B cell (primary cell): ENCODE data around the gene TUBA4A. TPM values are rescaled to one million over a fixed set of nuclear protein-coding genes. Genes with fewer than 3 reads are reported as not detected.
A peak's percentile ranks its signal among the peaks of the same experiment; 100 is the strongest.

Source experiments
- ATAC-seq: fragments of 200-7000 bp; cut with Tn5 transposase; one replicate; pipeline ENCODE4 v1.10.0; 2021; ENCODE audit warnings: low read depth, mild to moderate bottlenecking, moderate number of reproducible peaks, moderate library complexity
- CTCF ChIA-PET: fragments of 350-600 bp; sonication (Branson Sonifier 250); formaldehyde crosslinking; loops from one replicate; lab custom pipeline; 2021; ENCODE audit warnings: antibody characterized with exemption, inconsistent platforms; lab: Charles Lee
- POLR2A ChIA-PET: fragments of 350-600 bp; sonication (Branson Sonifier 250); formaldehyde crosslinking; loops from one replicate; lab custom pipeline; 2021; ENCODE audit warnings: antibody characterized with exemption; lab: Charles Lee
- DNase-seq: peaks from one replicate; pipeline ENCODE4 v3.0.0; 2013
- H2AFZ ChIP-seq: 2 replicates; pipeline ENCODE4 v1.6.1; 2012; ENCODE audit warnings: mild to moderate bottlenecking, low read depth, low read length; ENCODE audit not compliant: insufficient read depth, poor library complexity, severe bottlenecking
- H3K27ac ChIP-seq, 2 donors: 1 replicate in 1 of 2; 2 replicates in 1 of 2; pipeline ENCODE4 v1.5.1; 2012 to 2013; ENCODE audit warnings: low read length in 2 of 2, mild to moderate bottlenecking in 2 of 2, moderate library complexity in 1 of 2
- H3K27me3 ChIP-seq, 4 experiments: fragments of 200-600 bp in 1 of 4; sonication (generic) in 1 of 4; replicated peaks in 1 of 4; 1 replicate in 2 of 4; 2 replicates in 2 of 4; pipeline versions ENCODE4 v1.6.1 to v1.7.0; 2013 to 2016; ENCODE audit warnings: low read length in 3 of 4, mild to moderate bottlenecking in 2 of 4, mixed read lengths in 1 of 4, moderate library complexity in 1 of 4; ENCODE audit not compliant: insufficient read depth in 4 of 4, control insufficient read depth in 3 of 4; ENCODE audit errors: control extremely low read depth in 1 of 4
- H3K36me3 ChIP-seq, 2 experiments: replicated peaks in 1 of 2; 1 replicate in 1 of 2; 2 replicates in 1 of 2; pipeline versions ENCODE4 v1.6.1 to v1.7.1; 2013; ENCODE audit warnings: low read length in 1 of 2; ENCODE audit not compliant: insufficient read depth in 2 of 2, control insufficient read depth in 1 of 2; ENCODE audit errors: control extremely low read depth in 1 of 2, extremely low read depth in 1 of 2
- H3K4me1 ChIP-seq, 2 donors: fragments of 200-600 bp in 1 of 2; sonication (generic) in 1 of 2; 1 replicate in 1 of 2; 2 replicates in 1 of 2; pipeline versions ENCODE4 v1.5.1 to v1.6.1; 2013 to 2017; ENCODE audit warnings: low read length in 2 of 2; ENCODE audit not compliant: control insufficient read depth in 2 of 2, insufficient read depth in 2 of 2
- H3K4me2 ChIP-seq: replicated peaks from 2 replicates; pipeline ENCODE3; 2012; ENCODE audit warnings: mild to moderate bottlenecking, low read depth, low read length; ENCODE audit not compliant: poor library complexity, severe bottlenecking
- H3K4me3 ChIP-seq, 5 experiments: fragments of 200-600 bp in 1 of 5; sonication (generic) in 1 of 5; 1 replicate in 3 of 5; 2 replicates in 2 of 5; pipeline versions ENCODE4 v1.5.1 to v1.7.0; 2011 to 2016; ENCODE audit warnings: low read length in 4 of 5, mild to moderate bottlenecking in 4 of 5, low read depth in 2 of 5, control low read depth in 1 of 5, moderate library complexity in 1 of 5; ENCODE audit not compliant: insufficient read depth in 1 of 5; ENCODE audit errors: control extremely low read depth in 1 of 5, extremely low read depth in 1 of 5
- H3K79me2 ChIP-seq: fragments of 200-600 bp; sonication (generic); one replicate; pipeline ENCODE4 v1.6.0; 2016; ENCODE audit warnings: low read length; ENCODE audit not compliant: control insufficient read depth, insufficient read depth
- H3K9ac ChIP-seq: fragments of 200-600 bp; sonication (generic); 2 replicates; pipeline ENCODE4 v1.6.1; 2017; ENCODE audit warnings: mild to moderate bottlenecking, low read length, moderate library complexity
- H3K9me3 ChIP-seq, 3 donors: one replicate each; pipeline versions ENCODE4 v1.6.1 to v1.7.1; 2013; ENCODE audit warnings: low read length in 2 of 3; ENCODE audit not compliant: control insufficient read depth in 2 of 3, insufficient read depth in 1 of 3; ENCODE audit errors: control extremely low read depth in 1 of 3
- H4K20me1 ChIP-seq: 2 replicates; pipeline ENCODE4 v1.6.0; 2012; ENCODE audit warnings: mild to moderate bottlenecking, low read length; ENCODE audit not compliant: insufficient read depth, control insufficient read depth, poor library complexity, severe bottlenecking
- H3K27ac Mint-ChIP-seq: one replicate; pipeline ENCODE4 v1.8.0; 2021; ENCODE audit warnings: mixed read lengths
- H3K27me3 Mint-ChIP-seq: one replicate; pipeline ENCODE4 v1.8.0; 2021; ENCODE audit warnings: mixed read lengths
- H3K4me1 Mint-ChIP-seq: one replicate; pipeline ENCODE4 v1.8.0; 2021; ENCODE audit warnings: mixed read lengths
- H3K4me3 Mint-ChIP-seq: one replicate; pipeline ENCODE4 v1.8.0; 2021; ENCODE audit warnings: mixed read lengths
- H3K9me3 Mint-ChIP-seq: one replicate; pipeline ENCODE4 v1.8.0; 2022; ENCODE audit warnings: mixed read lengths; ENCODE audit not compliant: insufficient read depth
- EZH2 ChIP-seq: IDR thresholded peaks from 2 replicates; pipeline ENCODE4 v1.6.1; 2012; ENCODE audit warnings: borderline replicate concordance, low read depth, mild to moderate bottlenecking, moderate library complexity, low read length; ENCODE audit not compliant: insufficient read depth, poor library complexity, severe bottlenecking
- WGBS: methylation state at CpG from one replicate; pipeline ENCODE4 v1.1.5; 2013; ENCODE audit warnings: missing lambda C conversion rate; ENCODE audit not compliant: insufficient coverage; 5-methylcytosine and 5-hydroxymethylcytosine counted together
- intact Hi-C: fragments of 100-400 bp; cut with micrococcal nuclease; formaldehyde crosslinking; loops from one replicate; pipeline ENCODE4 v1.10.0; 2022
- polyA plus RNA-seq: library from polyadenylated mRNA; depleted of rRNA; stranded (reverse); fragments of >200 nt; gene quantifications from 2 replicates; pipeline ENCODE4 v1.2.3, GENCODE V29; 2012
- total RNA-seq, 2 donors: library from RNA; stranded (reverse); fragments of 120-200 nt in 1 of 2; gene quantifications; 1 replicate in 1 of 2; 2 replicates in 1 of 2; pipeline versions ENCODE4 v1.2.3 to v1.2.4, GENCODE V29; 2013 to 2022
- TF ChIP-seq, protein P1 (sequence below): fragments of 200-600 bp; IDR thresholded peaks from one replicate; pipeline ENCODE4 v1.8.0; 2022; ENCODE audit warnings: antibody characterized with exemption, mild to moderate bottlenecking

TUBA4A gene
- total and polyA plus RNA-seq, 2 donors (not counting 1 experiment from before 2014, with no cell fraction given) = 196 to 338 TPM

DNA sequence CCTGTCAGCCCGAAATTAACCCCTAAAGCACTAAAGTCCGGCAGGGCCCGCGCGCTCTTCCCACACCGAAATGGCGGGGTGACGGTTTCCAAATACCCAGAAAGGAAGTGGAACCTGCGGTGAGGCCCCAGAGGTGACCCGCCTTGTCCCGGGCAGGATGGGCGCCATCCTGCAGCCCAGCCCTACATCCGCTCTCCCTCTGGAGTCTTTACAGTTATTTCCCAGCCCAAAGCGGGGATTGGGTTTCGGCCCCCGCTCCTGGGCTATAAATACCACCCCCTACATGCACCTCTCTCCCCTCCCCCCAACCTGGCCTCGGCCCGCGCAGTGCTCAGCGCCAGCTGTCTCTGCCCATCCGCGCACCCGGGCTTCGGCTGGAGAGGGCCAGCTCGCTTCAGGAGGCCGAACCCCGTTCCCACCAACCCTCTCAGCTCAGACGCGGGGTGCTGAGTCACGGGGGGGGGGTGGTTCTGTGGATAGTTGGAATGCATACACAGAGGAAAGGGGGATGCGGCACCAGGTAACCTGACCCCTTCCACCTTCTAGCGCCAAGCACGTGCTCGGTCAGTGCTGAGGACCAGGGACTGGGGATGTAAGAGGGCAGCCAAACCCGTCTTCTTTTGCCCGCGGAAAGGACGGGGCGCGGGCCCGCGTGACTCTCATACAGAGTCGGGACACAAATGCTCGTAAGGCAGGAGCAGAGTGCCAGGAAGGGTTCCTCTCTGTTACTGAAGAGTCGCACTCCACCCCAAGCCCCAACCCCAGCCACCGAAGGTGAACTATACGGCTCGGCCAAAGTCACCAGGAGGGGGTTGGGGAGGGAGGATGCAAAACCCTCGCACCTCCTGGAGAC is 592 bp downstream of the TUBA4A start, which contains the start of gene TUBA4B:
TUBA4B (plus strand) TSS at position 344 of the 853 bp plus-strand sequence; CDS start at position 509, 165 bp downstream.
- TF ChIP-seq, protein P1, sequence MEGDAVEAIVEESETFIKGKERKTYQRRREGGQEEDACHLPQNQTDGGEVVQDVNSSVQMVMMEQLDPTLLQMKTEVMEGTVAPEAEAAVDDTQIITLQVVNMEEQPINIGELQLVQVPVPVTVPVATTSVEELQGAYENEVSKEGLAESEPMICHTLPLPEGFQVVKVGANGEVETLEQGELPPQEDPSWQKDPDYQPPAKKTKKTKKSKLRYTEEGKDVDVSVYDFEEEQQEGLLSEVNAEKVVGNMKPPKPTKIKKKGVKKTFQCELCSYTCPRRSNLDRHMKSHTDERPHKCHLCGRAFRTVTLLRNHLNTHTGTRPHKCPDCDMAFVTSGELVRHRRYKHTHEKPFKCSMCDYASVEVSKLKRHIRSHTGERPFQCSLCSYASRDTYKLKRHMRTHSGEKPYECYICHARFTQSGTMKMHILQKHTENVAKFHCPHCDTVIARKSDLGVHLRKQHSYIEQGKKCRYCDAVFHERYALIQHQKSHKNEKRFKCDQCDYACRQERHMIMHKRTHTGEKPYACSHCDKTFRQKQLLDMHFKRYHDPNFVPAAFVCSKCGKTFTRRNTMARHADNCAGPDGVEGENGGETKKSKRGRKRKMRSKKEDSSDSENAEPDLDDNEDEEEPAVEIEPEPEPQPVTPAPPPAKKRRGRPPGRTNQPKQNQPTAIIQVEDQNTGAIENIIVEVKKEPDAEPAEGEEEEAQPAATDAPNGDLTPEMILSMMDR = no peak
- TF ChIP-seq EZH2 = no peak
- POLR2A ChIA-PET = interaction anchor here (0.6 to 4.2 kb wide), 14 partner anchors 8 to 356 kb away, joined by 3 to 106 read pairs (median 6); partner anchors contain the start of genes ABCB6, ANKZF1, ATG9A and CNPPD1
- peaks cover 57% of the 10 kb centered on the region for H3K4me1 Mint-ChIP-seq

More for the DNA sequence above, 592 bp downstream of the TUBA4A start, which contains the start of gene TUBA4B:
- peak within 1 kb of the TSS; percentile 100 for H3K4me2 ChIP-seq
- no peaks in the 10 kb centered on the region for H3K27me3 Mint-ChIP-seq
- H3K79me2 ChIP-seq = peaks cover 48% of the 10 kb centered on the region
- peak within 1 kb of the TSS; percentile 96 for H3K27ac Mint-ChIP-seq
- under 1% methylated on average over 39 of the region's 49 CpGs for WGBS
- H4K20me1 ChIP-seq = peaks cover 22% of the 10 kb centered on the region
- H3K4me1 ChIP-seq = peaks cover 42 to 52% of the 10 kb centered on the region in 2 donors
- H3K27ac ChIP-seq = peak within 1 kb of the TSS; percentile 93 to 94
- no peaks in the 10 kb centered on the region for H3K9me3 Mint-ChIP-seq
- ATAC-seq (peak; percentile 12), DNase-seq (peak; percentile 64)
- H3K4me3 ChIP-seq = peak within 1 kb of the TSS; percentile 83 to 97 (median 90)
- H3K9me3 ChIP-seq = no peaks in the 10 kb centered on the region
- CTCF ChIA-PET = interaction anchor here (0.6 to 7.6 kb wide), 16 partner anchors 8 to 82 kb away, joined by 3 to 97 read pairs (median 10); partner anchors contain the start of genes ABCB6, ANKZF1, ATG9A and CNPPD1
- H3K27me3 ChIP-seq = no peaks in the 10 kb centered on the region
- H2AFZ ChIP-seq = peak within 1 kb of the TSS; percentile 93
- H3K9ac ChIP-seq = peak within 1 kb of the TSS; percentile 90
- H3K36me3 ChIP-seq = peaks cover 2 to 31% of the 10 kb centered on the region in 2 experiments
- intact Hi-C loops = loop anchor here (1.0 to 5.0 kb wide), 5 partner anchors 8 to 1036 kb away; partner anchors contain the start of genes ARPC2, GLB1L, NHEJ1 and STK16
- peak within 1 kb of the TSS; percentile 87 for H3K4me3 Mint-ChIP-seq
